ENCODE measurements around the gene SRGN.

The SRGN gene

DNA sequence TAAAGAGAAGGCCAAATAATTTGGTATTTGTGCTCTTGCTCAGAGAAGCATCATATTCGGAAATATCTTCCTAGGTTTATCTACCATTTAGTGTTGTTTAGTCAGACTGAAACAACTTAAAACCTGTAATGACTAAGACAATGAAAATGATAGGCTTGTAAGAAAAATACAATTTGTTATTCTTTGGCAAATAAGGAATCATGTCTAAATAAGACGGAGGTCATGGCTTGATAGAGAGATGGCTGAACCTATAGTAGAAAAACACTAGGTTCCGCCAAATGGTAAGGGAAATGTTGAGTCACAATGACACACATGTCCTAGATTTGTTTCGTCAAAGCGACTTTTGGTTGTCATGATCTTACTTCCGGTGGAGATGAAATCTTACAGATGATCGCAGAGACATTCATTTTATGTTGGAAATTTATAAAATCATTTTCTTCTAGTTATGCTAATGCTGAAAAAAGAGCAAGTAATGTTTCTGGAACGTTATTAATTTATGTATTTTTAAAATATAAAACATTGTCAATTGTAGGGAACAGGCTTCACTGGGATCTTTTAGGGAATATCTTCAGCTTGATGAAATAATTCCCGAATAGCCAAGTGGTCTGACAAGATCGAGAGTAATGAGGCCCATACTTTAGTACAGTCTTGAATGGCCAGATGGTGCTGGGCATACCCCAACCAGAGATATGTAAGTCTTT, 1.0 kb downstream of the SRGN start:
- no peak overlapping the region for H3K4me3 ChIP-seq (ENCODE audit: low read length)
- TF ChIP-seq, protein P1, sequence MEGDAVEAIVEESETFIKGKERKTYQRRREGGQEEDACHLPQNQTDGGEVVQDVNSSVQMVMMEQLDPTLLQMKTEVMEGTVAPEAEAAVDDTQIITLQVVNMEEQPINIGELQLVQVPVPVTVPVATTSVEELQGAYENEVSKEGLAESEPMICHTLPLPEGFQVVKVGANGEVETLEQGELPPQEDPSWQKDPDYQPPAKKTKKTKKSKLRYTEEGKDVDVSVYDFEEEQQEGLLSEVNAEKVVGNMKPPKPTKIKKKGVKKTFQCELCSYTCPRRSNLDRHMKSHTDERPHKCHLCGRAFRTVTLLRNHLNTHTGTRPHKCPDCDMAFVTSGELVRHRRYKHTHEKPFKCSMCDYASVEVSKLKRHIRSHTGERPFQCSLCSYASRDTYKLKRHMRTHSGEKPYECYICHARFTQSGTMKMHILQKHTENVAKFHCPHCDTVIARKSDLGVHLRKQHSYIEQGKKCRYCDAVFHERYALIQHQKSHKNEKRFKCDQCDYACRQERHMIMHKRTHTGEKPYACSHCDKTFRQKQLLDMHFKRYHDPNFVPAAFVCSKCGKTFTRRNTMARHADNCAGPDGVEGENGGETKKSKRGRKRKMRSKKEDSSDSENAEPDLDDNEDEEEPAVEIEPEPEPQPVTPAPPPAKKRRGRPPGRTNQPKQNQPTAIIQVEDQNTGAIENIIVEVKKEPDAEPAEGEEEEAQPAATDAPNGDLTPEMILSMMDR (IDR thresholded peaks at IDR 0.05; ENCODE audit: insufficient read depth, low read depth, low read length, missing control alignments), result no peak
- DNase-seq (ENCODE audit: low read depth), result no peak

GRCh38 chr10:69089638-69090599, 2.0 kb downstream of the SRGN start:
- H3K4me3 ChIP-seq (ENCODE audit: low read length), result no peak overlapping the region
- no peak for DNase-seq (ENCODE audit: low read depth)
- TF ChIP-seq, protein P1 (IDR thresholded peaks at IDR 0.05; ENCODE audit: insufficient read depth, low read depth, low read length, missing control alignments), result no peak

DNA sequence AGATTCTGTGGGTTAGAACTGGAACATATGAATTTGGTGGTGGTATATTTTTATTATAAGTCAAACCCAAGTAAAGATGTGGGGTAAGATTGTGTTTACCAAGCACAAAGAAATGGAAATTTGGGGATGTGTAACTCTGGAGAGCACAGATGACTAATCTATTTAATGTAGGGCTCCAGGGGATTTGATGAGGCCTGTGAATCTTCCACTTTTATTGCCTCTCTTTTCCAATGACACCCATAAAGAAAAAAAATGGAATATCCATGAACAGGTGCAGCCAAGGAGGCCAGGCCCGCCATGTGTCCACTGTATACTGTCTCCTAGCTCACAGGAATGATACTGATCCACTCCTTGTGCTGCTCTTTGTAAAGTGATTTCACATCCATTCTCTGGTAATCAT, 2.8 kb downstream of the SRGN start:
- H3K4me3 ChIP-seq (ENCODE audit: low read length), result no peak overlapping the region
- TF ChIP-seq, protein P1 (IDR thresholded peaks at IDR 0.05; ENCODE audit: insufficient read depth, low read depth, low read length, missing control alignments), result no peak
- no peak for DNase-seq (ENCODE audit: low read depth)

- DNase-seq (ENCODE audit: low read depth), result no peak
- H3K4me3 ChIP-seq (ENCODE audit: low read length), result no peak overlapping the region
- TF ChIP-seq, protein P1 (IDR thresholded peaks at IDR 0.05; ENCODE audit: insufficient read depth, low read depth, low read length, missing control alignments), result no peak
These were observed 3.3 kb downstream of the SRGN start for GRCh38 chr10:69091143-69091651.

DNA sequence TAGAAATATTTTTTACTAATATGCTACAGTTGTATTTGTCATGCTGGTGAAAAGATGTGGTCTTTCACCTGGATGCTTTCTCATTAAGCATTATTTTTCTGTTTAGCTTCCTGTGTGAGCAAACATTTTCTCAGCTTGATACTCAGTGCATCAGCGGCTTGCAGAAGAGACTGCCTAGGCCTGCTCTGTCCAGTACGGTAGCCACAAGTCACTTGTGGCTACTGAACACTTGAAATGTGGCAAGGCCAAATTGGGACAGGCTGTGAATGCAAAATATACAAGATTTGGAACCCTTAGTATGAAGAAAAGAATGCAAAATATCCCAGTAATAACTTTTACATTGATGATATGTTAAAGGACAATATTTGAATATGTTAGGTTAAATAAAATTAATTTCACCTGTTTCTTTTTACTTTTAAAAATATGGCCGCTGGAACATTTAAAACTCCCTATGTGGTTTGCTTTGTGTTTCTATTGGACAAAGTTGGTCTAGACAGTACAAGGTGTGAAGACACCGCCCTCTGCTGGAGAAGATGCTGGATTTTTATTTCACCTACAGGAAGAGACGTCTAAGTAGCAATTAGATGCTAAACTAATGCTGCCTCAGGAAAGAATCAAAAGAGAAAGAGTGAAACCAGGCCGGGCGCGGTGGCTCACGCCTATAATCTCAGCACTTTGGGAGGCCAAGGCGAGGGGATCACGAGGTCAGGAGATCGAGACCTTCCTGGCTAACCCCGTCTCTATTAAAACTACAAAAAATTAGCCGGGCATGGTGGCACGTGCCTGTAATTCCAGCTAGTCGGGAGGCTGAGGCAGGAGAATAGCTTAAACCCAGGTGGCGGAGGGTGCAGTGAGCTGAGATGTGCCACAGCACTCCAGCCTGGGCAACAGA, 5.3 kb downstream of the SRGN start:
- DNase-seq (ENCODE audit: low read depth), result peak; percentile 90
- no peak overlapping the region for H3K4me3 ChIP-seq (ENCODE audit: low read length)
- TF ChIP-seq, protein P1 (IDR thresholded peaks at IDR 0.05; ENCODE audit: insufficient read depth, low read depth, low read length, missing control alignments), result peak; percentile 75

DNA sequence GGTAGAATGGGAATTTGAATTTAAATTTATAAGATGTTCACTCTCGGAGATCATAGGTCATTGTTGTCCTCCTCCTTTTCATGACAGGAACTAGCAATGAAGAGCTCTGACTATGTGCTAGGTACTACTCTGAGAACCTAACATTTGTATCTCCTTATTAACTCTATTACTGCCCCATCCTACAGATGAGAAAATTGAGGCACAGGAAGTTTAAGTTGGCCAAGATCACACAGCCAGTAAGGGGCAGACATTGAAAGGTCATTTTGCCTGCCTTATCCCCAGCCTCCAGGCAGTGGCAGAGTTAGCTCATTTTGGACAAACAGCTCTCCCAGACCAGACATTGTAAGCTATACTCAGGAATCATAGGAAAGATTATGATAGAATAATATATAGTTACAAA, 6.0 kb downstream of the SRGN start:
- no peak overlapping the region for H3K4me3 ChIP-seq (ENCODE audit: low read length)
- TF ChIP-seq, protein P1 (IDR thresholded peaks at IDR 0.05; ENCODE audit: insufficient read depth, low read depth, low read length, missing control alignments), result peak; percentile 16
- DNase-seq (ENCODE audit: low read depth), result peak; percentile 32

Data from epithelial cell of esophagus (primary cell).